CD14-positive monocyte (primary cell): ENCODE results near the gene PLD3. TPM values are rescaled to one million over a fixed set of nuclear protein-coding genes. Genes with fewer than 3 reads are reported as not detected.

Experiments used
- DNase-seq, 3 donors: peaks; one replicate each; pipeline ENCODE4 v3.0.0-alpha.2; 2011 to 2022
- H2AFZ ChIP-seq: 2 replicates; pipeline ENCODE4 v1.6.0; 2012; ENCODE audit warnings: mild to moderate bottlenecking, low read depth, low read length, inconsistent platforms; ENCODE audit not compliant: insufficient read depth, poor library complexity, severe bottlenecking
- H3K27ac ChIP-seq, 2 donors: 1 replicate in 1 of 2; 2 replicates in 1 of 2; pipeline ENCODE4 v1.5.1; 2012 to 2013; ENCODE audit warnings: low read length in 2 of 2, control low read depth in 1 of 2, inconsistent platforms in 1 of 2, low read depth in 1 of 2, mild to moderate bottlenecking in 1 of 2
- H3K27me3 ChIP-seq, 2 donors: one replicate each; pipeline versions ENCODE4 v1.6.0 to v1.6.1; 2011 to 2013; ENCODE audit warnings: low read length in 2 of 2; ENCODE audit not compliant: control insufficient read depth in 2 of 2, insufficient read depth in 2 of 2
- H3K36me3 ChIP-seq, 2 donors: replicated peaks in 1 of 2; 1 replicate in 1 of 2; 2 replicates in 1 of 2; pipeline versions ENCODE4 v1.5.1 to v1.6.1; 2012 to 2013; ENCODE audit warnings: low read length in 2 of 2, control low read depth in 1 of 2, inconsistent platforms in 1 of 2, mild to moderate bottlenecking in 1 of 2; ENCODE audit not compliant: insufficient read depth in 2 of 2, control insufficient read depth in 1 of 2
- H3K4me1 ChIP-seq, 2 donors: 1 replicate in 1 of 2; 2 replicates in 1 of 2; pipeline versions ENCODE4 v1.5.1 to v1.6.1; 2012 to 2013; ENCODE audit warnings: low read length in 2 of 2, control low read depth in 1 of 2, inconsistent platforms in 1 of 2, mild to moderate bottlenecking in 1 of 2, moderate library complexity in 1 of 2; ENCODE audit not compliant: insufficient read depth in 2 of 2, control insufficient read depth in 1 of 2
- H3K4me2 ChIP-seq: replicated peaks from 2 replicates; pipeline ENCODE3; 2012; ENCODE audit warnings: low read length, moderate library complexity, mild to moderate bottlenecking; ENCODE audit not compliant: poor library complexity, severe bottlenecking; ENCODE audit errors: extremely low read depth
- H3K4me3 ChIP-seq, 3 experiments: fragments of 200-600 bp in 1 of 3; sonication (generic) in 1 of 3; replicated peaks in 1 of 3; 1 replicate in 2 of 3; 2 replicates in 1 of 3; pipeline ENCODE4 v1.5.1; 2011 to 2013; ENCODE audit warnings: low read length in 3 of 3, mild to moderate bottlenecking in 3 of 3, control low read depth in 2 of 3, low read depth in 2 of 3, inconsistent platforms in 1 of 3, moderate library complexity in 1 of 3
- H3K79me2 ChIP-seq: 2 replicates; pipeline ENCODE4 v1.6.0; 2012; ENCODE audit warnings: mild to moderate bottlenecking, control low read depth, inconsistent platforms, low read length, moderate library complexity; ENCODE audit not compliant: insufficient read depth
- H3K9ac ChIP-seq: 2 replicates; pipeline ENCODE4 v1.6.0; 2017; ENCODE audit warnings: low read length, mild to moderate bottlenecking; ENCODE audit not compliant: insufficient read depth, poor library complexity, severe bottlenecking
- H3K9me3 ChIP-seq, 2 donors: replicated peaks in 1 of 2; 1 replicate in 1 of 2; 2 replicates in 1 of 2; pipeline versions ENCODE4 v1.5.1 to v1.6.1; 2012 to 2013; ENCODE audit warnings: low read length in 2 of 2, control low read depth in 1 of 2; ENCODE audit not compliant: control insufficient read depth in 1 of 2, insufficient read depth in 1 of 2
- H4K20me1 ChIP-seq: 2 replicates; pipeline ENCODE4 v1.6.0; 2012; ENCODE audit warnings: mild to moderate bottlenecking, low read length, control low read depth, moderate library complexity; ENCODE audit not compliant: insufficient read depth
- H3K27ac Mint-ChIP-seq, 7 donors: one replicate each; pipeline ENCODE4 v1.8.0; 2020; ENCODE audit warnings: mild to moderate bottlenecking in 7 of 7, mixed read lengths in 7 of 7, moderate library complexity in 6 of 7, inconsistent platforms in 2 of 7
- H3K27me3 Mint-ChIP-seq, 3 donors: one replicate each; pipeline ENCODE4 v1.8.0; 2021 to 2022; ENCODE audit warnings: low read depth in 3 of 3, mild to moderate bottlenecking in 3 of 3, mixed read lengths in 3 of 3, moderate library complexity in 3 of 3, inconsistent platforms in 1 of 3
- H3K36me3 Mint-ChIP-seq, 2 donors: one replicate each; pipeline ENCODE4 v1.8.0; 2020; ENCODE audit warnings: mixed read lengths in 2 of 2, inconsistent platforms in 1 of 2, mild to moderate bottlenecking in 1 of 2
- H3K4me1 Mint-ChIP-seq: one replicate; pipeline ENCODE4 v1.8.0; 2020; ENCODE audit warnings: mild to moderate bottlenecking, mixed read lengths
- H3K4me3 Mint-ChIP-seq, 2 donors: one replicate each; pipeline ENCODE4 v1.8.0; 2020; ENCODE audit warnings: mild to moderate bottlenecking in 2 of 2, mixed read lengths in 2 of 2, moderate library complexity in 1 of 2
- H3K9me3 Mint-ChIP-seq, 7 donors: one replicate each; pipeline ENCODE4 v1.8.0; 2020 to 2022; ENCODE audit warnings: mixed read lengths in 7 of 7, mild to moderate bottlenecking in 6 of 7, moderate library complexity in 6 of 7, inconsistent platforms in 2 of 7
- WGBS: methylation state at CpG from one replicate; pipeline ENCODE4 v1.1.5; 2013; ENCODE audit warnings: missing lambda C conversion rate; ENCODE audit not compliant: insufficient coverage; 5-methylcytosine and 5-hydroxymethylcytosine counted together
- intact Hi-C, 2 donors: fragments of 100-400 bp; cut with micrococcal nuclease; formaldehyde crosslinking; loops; one replicate each; pipeline versions ENCODE4 v1.15.0 to v1.15.1; 2023
- polyA plus RNA-seq, 3 donors: library from polyadenylated mRNA; depleted of rRNA in 1 of 3; unstranded in 2 of 3; stranded (reverse) in 1 of 3; fragments of 300-500 nt in 2 of 3; fragments of >200 nt in 1 of 3; fragmentation: Illumina TruSeq in 2 of 3; gene quantifications; 1 replicate in 2 of 3; 2 replicates in 1 of 3; pipeline ENCODE4 v1.2.3, GENCODE V29; 2012 to 2021
- TF ChIP-seq, protein P1 (sequence below): fragments of 200-600 bp; IDR thresholded peaks from one replicate; pipeline ENCODE4 v1.8.0; 2022; ENCODE audit warnings: antibody characterized with exemption, mild to moderate bottlenecking

Gene PLD3
- polyA plus RNA-seq, 3 donors = 168 to 334 (median 170) TPM

DNA sequence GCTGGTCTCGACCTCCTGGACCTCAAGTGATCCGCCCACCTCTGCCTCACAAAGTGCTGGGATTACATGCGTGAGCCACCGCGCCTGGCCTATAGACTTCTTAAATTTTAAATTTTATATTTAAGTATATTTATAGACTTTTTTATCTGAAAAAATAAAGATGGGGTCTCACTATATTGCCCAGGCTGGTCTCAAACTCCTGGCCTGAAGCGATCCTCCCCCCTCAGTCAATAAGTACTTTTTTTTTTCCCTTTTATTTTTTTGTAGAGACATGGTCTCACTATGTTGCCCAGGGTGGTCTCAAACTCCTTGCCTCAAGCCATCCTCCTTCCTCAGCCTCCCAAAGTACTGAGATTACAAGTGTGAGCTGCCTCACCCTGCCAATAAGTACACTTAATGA is 75.4 kb downstream of the PLD3 start:
- Histone ChIP-seq H4K20me1 (peaks cover 22% of the 10 kb centered on the region), H3K4me3 (peak overlapping the region in 1 of 3 experiments; percentile 94), H3K4me1 (peaks cover 19 to 31% of the 10 kb centered on the region in 2 donors), H3K36me3 (peaks cover 12 to 13% of the 10 kb centered on the region in 2 donors), H3K4me2 (peak overlapping the region; percentile 83), H2AFZ (no peak overlapping the region), H3K9me3 (no peaks in the 10 kb centered on the region), H3K9ac (no peak overlapping the region), H3K27ac (no peak overlapping the region), H3K27me3 (no peaks in the 10 kb centered on the region), H3K79me2 (peaks cover 37% of the 10 kb centered on the region)
- Mint-ChIP-seq H3K9me3 (no peaks in the 10 kb centered on the region), H3K4me1 (peaks cover 25% of the 10 kb centered on the region), H3K4me3 (peak overlapping the region in 1 of 2 donors; percentile 42), H3K36me3 (peaks cover 14 to 15% of the 10 kb centered on the region in 2 donors), H3K27me3 (peaks cover 0 to 7% (median 0%) of the 10 kb centered on the region in 3 donors), H3K27ac (no peak overlapping the region)
- TF ChIP-seq, protein P1, sequence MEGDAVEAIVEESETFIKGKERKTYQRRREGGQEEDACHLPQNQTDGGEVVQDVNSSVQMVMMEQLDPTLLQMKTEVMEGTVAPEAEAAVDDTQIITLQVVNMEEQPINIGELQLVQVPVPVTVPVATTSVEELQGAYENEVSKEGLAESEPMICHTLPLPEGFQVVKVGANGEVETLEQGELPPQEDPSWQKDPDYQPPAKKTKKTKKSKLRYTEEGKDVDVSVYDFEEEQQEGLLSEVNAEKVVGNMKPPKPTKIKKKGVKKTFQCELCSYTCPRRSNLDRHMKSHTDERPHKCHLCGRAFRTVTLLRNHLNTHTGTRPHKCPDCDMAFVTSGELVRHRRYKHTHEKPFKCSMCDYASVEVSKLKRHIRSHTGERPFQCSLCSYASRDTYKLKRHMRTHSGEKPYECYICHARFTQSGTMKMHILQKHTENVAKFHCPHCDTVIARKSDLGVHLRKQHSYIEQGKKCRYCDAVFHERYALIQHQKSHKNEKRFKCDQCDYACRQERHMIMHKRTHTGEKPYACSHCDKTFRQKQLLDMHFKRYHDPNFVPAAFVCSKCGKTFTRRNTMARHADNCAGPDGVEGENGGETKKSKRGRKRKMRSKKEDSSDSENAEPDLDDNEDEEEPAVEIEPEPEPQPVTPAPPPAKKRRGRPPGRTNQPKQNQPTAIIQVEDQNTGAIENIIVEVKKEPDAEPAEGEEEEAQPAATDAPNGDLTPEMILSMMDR = no peak
- intact Hi-C loops = loop anchor here in 1 of 2 donors (10.0 kb wide), 1 partner anchor 119 kb away; no protein-coding TSS in a partner anchor
- no peak for DNase-seq
- WGBS = no CpG with 5 or more reads among the region's 6 CpGs

DNA sequence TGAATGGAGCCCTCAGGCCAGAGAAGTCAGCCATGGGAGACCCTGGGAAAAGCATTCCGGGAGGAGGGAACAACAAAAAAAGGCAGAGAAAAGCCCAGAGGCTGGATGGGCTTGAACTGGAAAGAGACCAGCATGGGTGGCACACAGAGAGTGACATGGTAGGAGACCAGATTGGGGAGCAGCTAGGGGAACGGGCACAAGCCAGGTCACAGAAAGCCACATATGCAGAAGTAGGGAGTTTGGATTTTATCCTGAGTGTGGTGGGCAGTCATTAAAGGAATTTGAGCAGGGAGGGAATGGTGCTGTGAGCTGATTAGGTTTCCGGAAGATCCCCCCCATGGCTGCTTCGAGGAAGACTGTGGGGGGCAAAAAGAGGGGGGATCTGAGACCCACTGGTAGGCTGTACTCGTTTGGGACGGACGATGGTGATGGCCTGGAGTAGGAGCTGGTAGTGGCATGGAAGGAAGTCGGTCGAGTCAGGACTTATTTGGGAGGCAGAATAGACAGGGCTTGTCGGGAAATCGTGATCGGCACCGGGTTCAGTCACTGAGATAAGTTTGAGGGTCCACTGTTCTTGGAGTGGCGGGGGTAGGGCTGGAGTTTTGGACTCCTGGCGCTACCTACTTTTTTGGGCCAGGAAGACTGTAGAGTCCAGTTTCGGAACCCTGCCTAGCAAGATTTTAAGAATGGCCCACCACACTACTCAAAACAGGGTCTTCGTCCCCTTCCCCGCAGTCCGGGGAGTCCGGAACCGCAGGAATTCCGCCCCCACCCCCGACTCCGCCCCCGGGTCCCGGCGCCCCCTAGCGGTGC is 76.3 kb downstream of the PLD3 start:
- Mint-ChIP-seq H3K4me3 (peak overlapping the region; percentile 99), H3K27ac (peak overlapping the region; percentile 94 to 100 (median 98)), H3K9me3 (no peaks in the 10 kb centered on the region), H3K4me1 (peaks cover 24% of the 10 kb centered on the region), H3K27me3 (peaks cover 0 to 6% (median 0%) of the 10 kb centered on the region in 3 donors), H3K36me3 (peaks cover 14 to 15% of the 10 kb centered on the region in 2 donors)
- H3K27me3 ChIP-seq = no peaks in the 10 kb centered on the region
- peak overlapping the region; percentile 93 to 97 (median 94) for H3K4me3 ChIP-seq
- peak in 1 of 3 donors; percentile 21 for DNase-seq
- no peak overlapping the region for H2AFZ ChIP-seq
- peak overlapping the region; percentile 97 to 99 for H3K27ac ChIP-seq
- peak overlapping the region; percentile 91 for H3K9ac ChIP-seq
- TF ChIP-seq, protein P1 = no peak
- H3K4me1 ChIP-seq = peaks cover 19 to 31% of the 10 kb centered on the region in 2 donors
- intact Hi-C loops = loop anchor here in 1 of 2 donors (10.0 kb wide), 1 partner anchor 120 kb away; no protein-coding TSS in a partner anchor
- peaks cover 22% of the 10 kb centered on the region for H4K20me1 ChIP-seq
- peaks cover 12 to 13% of the 10 kb centered on the region in 2 donors for H3K36me3 ChIP-seq
- 2% methylated on average over 13 of the region's 28 CpGs for WGBS
- peaks cover 37% of the 10 kb centered on the region for H3K79me2 ChIP-seq
- H3K9me3 ChIP-seq = no peaks in the 10 kb centered on the region
- peak overlapping the region; percentile 83 for H3K4me2 ChIP-seq
